ENCODE measurements around the gene SLC44A4.
"Not testable (repeated sequence)": the region's sequence is repeated elsewhere in the genome, so short reads cannot be mapped to it uniquely, and the experiment has no call there.

The SLC44A4 gene

DNA sequence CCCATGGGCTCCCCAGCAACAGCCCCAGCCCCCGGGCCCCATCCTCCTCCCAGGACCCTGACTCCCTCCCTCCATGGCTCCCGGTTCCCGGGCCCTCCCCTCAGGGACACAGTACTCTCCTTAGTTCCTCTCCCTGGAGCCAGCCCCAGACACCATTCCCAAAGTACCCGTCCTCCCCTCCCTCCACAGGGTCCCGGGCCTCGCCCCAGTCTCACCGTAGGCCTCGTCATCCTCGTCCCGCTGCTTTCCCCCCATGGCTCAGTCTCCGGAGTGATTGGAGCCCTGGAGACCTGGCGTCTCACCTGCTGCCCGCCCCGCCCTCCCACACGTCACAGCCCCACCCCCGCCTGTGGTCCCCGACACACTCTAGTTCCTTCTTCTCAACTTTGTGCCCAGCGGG lies at the start of gene SLC44A4:
Gene SLC44A4 (minus strand): TSS at position 272 of the 400 bp plus-strand sequence. CDS start 17 bp downstream, at position 255.
- DNase-seq (ENCODE audit: low read depth) = no peak

DNA sequence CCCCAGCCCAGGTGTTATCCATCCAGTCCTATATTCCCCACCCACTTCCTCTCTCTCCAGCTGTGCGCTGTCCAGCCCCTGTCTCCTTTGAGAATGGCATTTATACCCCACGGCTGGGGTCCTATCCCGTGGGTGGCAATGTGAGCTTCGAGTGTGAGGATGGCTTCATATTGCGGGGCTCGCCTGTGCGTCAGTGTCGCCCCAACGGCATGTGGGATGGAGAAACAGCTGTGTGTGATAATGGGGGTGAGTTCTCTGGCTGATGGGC lies 49.8 kb upstream of the SLC44A4 start:
- no peak for DNase-seq (ENCODE audit: low read depth)

DNA sequence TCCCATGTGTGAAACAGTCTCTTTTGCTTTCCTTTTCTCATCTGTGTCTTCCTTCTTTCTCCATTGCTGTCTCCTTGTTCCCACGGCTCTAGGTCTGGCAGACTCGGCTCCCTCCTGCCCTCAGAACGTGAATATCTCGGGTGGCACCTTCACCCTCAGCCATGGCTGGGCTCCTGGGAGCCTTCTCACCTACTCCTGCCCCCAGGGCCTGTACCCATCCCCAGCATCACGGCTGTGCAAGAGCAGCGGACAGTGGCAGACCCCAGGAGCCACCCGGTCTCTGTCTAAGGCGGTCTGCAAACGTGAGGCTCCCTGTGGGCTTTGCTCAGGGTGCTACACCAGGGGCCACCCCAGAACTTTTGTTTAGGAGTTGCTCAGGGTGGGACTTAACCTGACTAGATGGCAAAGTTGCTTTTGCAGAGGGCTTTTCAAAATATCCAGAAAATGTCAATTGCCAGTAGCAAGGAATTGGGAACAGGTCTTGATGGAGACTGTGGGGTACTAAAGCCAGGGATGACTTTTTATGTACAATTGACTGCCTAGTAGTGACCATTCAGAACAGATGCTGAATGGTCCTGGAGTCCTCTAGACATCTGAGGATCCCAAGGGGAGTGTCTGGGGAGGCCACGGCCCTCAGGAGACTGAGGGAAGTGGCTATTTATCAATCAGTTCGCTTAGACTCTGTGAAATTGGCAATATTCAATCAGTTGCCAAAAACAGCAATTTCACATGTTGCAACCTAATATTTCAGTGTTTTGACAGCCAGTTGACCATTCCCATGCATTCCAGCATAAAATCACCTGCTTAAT lies 49.3 kb upstream of the SLC44A4 start:
- no peak for DNase-seq (ENCODE audit: low read depth)

DNA sequence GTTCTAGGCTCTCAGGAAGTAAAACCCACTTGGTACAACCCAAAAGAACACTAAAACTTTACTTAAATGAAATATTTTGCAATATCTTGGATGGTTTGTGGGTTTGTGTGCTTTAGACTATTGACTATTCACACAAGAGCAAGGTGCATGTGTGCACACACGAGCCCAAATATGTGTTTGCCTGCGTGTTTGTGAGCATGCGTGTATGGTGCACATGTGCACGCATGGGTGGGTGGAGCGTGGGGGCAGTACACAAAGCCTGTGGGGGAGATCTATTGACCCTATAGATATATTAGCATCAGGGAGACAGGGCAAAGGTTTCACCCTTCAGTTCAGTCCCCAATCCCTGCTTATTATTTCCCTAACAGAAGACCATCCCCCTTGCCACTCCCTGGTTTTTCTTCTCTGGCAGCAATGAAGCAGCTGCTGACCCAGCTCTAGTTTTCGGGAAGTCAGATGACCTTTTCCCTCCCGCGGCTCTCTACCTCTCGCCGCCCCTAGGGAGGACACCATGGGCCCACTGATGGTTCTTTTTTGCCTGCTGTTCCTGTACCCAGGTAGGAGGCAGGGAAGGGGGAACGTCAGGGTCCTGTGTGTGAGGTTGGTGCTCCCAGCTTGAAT lies 48.6 kb upstream of the SLC44A4 start, which contains the start of gene C2:
Gene C2 (plus strand): TSS at position 476 of the 621 bp plus-strand sequence. CDS start 36 bp downstream, at position 512.
- no peak for DNase-seq (ENCODE audit: low read depth)

DNA sequence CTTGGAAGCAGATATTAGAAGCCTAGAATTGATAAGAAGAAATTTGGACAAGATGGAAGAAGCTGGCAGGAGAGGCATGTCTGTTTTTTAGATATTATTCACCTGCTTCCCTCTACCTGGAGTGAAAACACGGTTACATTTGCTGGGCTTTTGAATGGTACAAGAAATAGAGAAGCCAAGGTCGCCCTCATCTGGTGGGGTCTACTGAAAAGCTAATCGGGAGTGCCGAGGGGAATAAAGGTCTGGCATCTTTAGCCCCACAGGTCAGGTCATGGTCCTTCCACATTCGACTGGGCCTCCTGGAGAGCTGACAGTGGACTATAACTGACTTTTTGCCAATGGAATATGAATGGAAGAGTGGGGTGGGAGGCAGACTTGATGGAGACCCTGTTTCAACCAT lies 44.1 kb upstream of the SLC44A4 start:
- DNase-seq (ENCODE audit: low read depth) = no peak

DNA sequence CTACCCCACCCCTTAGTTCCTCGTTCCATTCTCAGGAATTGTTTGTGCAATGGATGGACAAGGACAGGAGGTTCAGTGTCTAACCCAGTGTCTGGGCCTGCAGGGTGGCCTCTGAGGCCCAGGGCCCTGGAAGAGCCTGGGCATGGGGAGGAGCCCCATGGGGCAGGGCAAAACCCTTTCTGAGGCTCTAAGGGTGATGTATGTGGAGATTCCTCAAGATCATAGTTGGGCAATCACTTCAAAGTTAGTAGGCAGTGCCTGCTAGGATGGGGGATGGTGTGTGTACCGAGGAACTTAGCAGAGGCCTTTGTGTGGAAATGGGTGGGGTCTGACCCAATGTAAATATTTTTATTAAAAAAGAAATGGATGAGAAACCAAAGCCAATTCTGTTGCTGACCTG lies 42.0 kb upstream of the SLC44A4 start:
- DNase-seq (ENCODE audit: low read depth) = no peak

DNA sequence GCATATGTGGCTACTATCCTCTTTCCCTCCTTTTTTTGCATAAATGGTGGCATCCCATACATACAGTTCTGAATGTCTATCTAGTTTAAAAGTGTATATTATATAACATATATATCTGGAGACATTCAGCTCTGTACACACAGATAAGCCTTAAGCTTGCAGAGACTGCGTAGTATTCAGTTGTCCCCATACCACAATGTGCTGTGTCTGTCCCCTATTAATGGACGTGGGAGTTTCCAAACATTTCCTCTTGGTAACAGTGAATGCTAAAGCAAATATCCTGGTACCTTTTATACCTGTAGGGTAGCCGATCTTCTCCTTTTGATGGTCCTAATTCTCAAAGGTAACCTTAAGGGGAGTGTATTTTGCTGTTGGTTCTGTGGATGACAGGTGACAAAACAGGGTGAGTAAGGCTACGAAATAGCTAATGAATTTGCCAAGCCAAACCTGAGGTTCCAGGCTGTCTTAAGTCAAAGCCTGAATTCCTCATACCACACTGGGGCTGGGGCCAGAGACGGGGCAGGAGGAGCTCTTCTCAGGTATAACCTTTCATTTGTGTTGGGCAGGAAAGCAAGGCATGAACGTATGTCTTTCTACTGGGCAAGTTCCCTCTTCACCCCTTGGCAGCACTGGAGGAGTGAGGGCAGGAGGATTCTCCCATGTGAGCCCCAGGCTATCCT lies 41.0 kb upstream of the SLC44A4 start:
- DNase-seq (ENCODE audit: low read depth) = no peak

DNA sequence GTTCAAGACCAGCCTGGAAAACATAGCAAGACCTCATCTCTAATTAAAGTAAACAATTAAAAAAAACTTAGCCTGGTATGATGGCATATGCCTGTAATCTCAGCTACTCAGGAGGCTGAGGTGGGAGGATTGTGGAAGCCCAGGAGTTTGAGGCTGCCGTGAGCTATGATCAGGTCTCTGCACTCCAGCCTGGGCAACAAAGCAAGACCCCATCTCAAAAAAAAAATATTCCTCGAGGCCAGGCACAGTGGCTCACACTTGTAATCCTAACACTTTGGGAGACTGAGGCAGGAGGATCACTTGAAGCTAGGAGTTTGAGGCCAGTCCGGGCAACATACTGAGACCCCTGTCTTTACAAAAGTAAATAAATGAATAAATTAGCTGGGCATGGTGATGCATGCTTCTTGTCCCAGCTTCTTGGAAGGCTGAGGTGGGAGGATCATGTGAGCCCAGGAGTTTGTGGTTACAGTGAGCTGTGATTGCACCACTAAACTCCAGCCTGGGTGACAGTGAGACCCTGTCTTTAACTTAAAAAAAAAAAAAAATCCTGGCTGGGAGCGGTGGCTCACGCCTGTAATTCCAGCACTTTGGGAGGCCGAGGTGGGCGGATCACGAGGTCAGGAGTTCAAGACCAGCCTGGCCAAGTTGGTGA lies 39.4 kb upstream of the SLC44A4 start:
- no peak for DNase-seq (ENCODE audit: low read depth)

DNA sequence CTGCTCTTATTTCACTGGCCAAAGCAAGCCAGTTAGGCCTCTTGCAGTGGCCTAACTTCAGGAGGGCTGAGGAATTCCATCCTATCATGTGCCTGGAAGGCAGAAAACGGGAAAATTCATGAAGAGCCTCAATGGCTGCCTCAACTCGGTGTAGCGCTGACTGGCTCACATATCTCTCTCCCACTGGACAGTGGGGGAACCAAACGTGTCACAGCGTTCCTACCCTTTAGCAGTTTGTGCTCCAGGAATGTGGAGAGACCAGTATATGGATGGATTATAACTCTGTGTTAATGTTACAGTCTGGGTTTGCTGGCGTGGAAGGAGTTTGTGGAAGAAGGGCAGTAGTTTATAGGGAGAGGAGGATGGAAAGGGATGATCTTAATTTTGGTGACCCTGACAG lies 37.0 kb upstream of the SLC44A4 start:
- DNase-seq (ENCODE audit: low read depth) = no peak

DNA sequence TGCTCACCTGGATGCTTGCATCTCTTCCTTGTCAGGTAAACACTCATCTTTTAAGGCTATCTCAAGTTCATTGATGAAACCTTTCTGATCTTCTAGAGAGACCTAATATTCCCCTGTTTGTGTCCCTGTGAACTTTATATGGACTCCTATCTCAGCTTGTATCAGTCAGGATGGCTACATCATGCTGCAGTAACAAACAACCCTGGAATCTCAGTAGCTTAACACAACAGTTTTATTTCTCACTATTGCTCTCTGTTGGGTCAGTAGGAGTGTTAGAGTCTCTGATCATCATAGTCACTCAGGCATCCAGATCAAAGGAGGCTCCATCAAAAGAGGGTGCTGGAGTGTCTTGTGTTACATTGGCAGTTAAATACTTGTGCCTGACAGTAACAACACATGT lies 36.6 kb upstream of the SLC44A4 start:
- DNase-seq (ENCODE audit: low read depth) = no peak

DNA sequence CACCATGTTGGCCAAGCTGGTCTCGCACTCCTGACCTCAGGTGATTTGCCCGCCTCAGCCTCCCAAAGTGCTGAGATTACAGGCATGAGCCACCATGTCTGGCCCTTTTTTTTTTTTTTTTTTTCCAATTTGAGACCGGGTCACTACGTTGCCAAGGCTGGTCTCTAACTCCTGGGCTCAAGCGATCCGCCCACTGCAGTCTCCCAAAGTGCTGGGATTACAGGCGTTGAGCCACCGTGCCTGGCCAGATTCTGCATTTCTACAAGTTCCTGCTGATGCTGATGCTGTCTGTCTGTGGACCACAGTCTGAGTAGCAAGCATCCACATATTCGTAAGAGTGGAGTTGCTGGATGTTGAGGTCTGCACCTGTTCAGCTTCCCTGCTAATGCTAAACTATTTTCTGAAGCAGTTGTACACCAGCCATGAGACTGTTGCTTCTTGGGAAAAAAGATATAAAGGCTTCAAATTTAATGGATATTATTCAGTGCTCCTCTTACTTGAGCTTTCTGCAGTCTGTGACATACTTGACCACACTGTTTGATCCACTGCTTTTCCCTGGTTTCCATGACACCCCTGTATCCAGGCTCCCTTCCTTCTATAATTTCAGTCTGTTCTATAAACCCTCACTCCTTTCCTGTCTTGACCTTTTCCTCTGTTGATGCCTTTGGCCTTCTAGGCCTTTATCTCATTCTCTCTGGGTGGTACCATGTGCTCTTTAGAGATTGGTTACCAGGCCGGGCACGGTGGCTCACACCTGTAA lies 33.2 kb upstream of the SLC44A4 start:
- no peak for DNase-seq (ENCODE audit: low read depth)

DNA sequence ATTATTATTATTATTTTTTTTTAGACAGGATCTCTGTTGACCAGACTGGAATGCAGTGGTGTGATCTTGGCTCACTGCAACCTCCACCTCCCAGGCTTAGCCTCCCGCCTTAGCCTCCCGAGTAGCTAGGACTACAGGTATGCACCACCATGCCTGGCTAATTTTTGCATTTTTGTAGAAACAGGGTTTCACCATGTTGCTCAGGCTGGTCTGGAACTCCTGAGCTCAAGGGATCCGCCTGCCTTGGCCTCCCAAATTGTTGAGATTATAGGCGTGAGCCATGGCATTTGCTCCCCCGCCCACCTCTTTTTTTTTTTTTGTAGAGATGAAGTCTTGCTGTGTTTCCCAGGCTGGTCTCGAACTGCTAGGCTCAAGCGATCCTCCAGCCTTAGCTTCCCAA lies 30.5 kb upstream of the SLC44A4 start:
- DNase-seq (ENCODE audit: low read depth) = not testable (repeated sequence)

DNA sequence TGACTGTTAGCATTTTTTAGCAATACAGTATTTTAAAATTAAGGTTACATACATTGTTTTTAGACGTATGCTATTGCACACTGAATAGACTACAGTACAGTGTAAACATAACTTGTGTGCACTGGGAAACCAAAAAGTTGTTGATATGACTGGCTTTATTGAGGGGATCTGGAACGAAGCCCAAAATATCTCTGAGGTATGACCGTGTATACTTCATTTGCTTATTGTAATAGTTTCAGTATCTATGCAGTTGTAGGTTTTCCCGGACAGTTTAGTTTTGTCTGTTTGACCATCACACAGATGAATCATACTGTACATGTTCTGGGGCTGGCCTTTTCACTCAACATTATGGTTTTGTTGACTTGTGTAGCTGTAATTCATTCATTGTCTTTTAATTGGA lies 30.0 kb upstream of the SLC44A4 start:
- DNase-seq (ENCODE audit: low read depth) = peak; percentile 60

DNA sequence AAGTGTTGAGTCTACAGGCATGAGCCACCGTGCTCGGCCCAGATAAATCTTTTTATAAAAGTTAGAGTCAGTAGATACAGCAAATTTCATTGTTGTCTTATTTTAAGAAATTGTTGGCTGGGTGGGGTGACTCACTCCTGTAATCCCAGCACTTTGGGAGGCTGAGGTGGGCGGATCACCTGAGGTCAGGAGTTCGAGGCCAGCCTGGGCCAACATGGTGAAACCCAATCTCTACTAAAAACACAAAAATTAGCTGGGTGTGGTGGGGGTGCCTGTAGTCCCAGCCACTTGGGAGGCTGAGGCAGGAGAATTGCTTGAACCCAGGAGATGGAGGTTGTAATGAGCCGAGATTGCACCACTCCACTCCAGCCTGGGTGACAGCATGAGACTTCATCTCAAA lies 29.5 kb upstream of the SLC44A4 start:
- DNase-seq (ENCODE audit: low read depth) = not testable (repeated sequence)

DNA sequence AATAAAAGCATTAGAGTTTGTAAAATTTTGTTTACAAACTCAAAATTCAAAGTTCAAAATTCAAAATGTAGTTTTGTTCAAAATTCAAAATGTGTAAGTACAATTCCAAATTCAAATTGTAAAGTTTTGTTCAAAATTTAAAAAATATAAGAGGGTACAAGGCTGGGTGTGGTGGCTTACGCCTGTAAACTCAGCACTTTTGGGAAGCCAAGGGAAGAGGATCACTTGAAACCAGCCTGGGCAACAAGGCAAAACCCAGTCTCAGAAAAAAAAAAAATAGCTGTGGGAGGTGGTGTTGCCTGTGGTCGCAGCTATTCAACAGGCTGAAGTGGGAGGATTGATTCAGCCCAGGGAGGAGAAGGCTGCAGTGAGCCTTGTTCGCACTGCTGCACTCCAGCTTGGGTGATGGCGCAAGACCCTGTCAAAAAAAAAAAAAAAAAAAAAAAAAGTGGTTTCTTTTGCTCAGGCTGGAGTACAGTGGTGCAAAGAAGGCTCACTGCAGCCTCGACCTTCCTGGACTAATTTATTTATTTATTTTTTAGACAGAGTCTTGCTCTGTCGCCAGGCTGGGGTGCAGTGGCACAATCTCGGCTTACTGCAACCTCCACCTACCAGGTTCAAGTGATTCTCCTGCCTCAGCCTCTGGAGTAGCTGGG lies 28.5 kb upstream of the SLC44A4 start:
- no peak for DNase-seq (ENCODE audit: low read depth)

DNA sequence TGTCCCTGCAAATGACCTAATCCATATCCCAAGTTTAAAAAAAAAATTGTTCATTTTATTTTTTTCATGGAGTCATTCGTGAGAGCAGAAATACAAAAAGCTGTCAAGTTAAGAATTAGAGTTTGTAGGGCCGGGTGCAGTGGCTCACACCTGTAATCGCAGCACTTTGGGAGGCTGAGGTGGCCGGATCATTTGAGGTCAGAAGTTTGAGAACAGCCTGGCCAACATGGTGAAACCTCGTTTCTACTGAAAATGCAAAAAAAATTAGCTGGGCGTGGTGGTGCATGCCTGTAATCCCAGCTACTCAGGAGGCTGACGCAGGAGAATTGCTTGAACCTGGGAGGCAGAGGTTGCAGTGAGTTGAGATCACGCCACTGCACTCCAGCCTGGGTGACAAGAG lies 27.9 kb upstream of the SLC44A4 start:
- DNase-seq (ENCODE audit: low read depth) = not testable (repeated sequence)

DNA sequence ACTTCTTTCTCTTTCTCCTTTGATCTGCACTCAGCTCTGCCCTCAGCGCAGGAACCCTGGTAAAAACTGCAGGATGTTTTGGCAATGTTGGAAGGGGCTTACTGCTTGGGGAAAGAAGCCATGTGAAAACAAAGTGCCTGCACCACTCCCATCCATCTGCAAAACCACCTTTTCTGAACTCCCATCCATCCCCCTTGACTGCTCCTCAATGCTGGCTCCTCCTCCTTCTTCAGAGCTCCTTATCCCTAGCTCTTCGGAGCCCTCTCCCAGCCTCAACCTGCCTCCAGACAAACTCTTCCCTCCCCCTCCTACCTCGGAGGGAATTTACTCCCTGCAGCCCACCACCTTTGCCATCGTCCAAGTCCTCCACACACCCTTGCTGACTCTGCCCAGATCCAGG lies 27.3 kb upstream of the SLC44A4 start:
- no peak for DNase-seq (ENCODE audit: low read depth)

DNA sequence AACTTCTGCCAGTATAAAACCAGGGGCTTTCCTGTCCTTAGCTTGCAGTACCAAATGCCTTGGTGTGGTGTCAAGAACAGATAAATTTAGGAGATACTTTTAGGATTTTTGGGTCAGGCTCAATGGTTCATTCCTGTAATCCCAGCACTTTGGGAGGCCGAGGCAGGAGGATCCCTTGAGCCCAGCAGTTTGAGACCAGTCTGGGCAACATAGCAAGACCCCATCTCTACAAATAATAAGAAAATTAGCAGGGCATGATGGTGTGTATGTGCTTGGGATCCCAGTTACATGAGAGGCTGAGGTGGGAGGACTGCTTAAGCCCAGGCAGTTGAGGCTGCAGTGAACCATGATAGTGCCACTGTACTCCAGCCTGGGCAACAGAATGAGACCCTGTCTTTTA lies 26.2 kb upstream of the SLC44A4 start:
- no peak for DNase-seq (ENCODE audit: low read depth)

DNA sequence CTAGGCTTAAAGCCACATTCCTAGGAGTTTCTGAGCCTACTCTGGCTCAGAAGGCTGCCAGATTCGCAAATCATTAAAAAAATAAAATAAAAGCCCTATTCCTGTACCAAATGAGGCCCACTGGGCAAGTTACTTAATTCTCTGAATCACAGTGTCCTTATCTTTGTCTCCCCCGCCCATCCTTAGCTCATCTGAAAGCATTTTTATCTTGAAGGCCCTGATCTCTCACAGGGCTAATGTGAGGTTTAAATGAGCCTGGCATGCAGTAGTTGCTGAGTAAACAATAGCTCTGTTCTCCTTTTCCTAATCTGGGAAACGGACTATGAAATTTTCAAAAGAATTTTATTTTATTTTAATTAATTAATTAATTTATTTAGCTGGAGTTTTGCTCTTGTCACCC lies 25.2 kb upstream of the SLC44A4 start:
- no peak for DNase-seq (ENCODE audit: low read depth)

DNA sequence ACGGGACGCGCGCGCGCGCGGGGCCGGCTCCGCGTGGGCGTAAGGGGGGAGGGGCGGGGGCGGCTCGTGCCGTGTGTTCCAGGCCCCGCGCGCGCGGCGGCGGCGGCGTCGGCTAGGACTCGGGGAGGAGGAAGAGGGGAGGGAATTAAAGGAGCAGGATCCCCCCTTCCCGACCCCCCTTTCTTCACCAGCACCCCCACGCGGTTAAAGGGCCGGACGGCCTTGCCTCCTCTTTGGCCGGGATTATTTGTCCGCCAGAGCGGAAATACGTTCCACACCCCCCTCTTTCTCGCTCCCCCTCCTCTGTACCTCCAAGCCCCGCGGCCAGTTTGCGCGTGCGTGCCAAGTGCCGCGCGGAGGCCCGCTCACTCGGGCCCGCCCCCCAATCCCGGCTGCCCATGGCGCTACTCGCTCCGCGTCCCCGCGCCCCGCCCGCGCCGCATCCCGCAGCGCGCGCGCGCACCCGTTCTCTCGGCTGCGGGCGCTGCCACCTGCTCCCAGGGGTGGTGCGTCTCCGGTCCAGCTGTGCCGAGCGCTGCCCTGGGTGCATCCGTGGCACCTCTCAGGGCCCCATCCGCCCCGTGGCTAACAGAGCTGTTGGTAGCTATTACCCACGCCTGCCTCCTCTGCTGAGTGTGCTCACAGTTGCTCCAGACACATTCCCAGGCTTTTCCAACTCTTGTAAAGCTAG lies 23.3 kb upstream of the SLC44A4 start, which contains the start of gene ZBTB12:
Gene ZBTB12 (minus strand): TSS at position 134 of the 691 bp plus-strand sequence. CDS start 781 bp downstream, outside the sequence.
- peak; percentile 83 for DNase-seq (ENCODE audit: low read depth)

Data from non-pigmented ciliary epithelial cell (primary cell).